ENCODE measurements around the gene NR5A1. TPM values are rescaled to one million over a fixed set of nuclear protein-coding genes. Genes with fewer than 3 reads are reported as not detected.
A peak's percentile ranks its signal among the peaks of the same experiment; 100 is the strongest.

NR5A1 gene
- total and polyA plus RNA-seq, 10 of the 15 experiments (the other 5 are each of a cell fraction or from before 2014, with no cell fraction given) = 0.06 to 0.24 (median 0.08) TPM; not detected in 5

- ATAC-seq = no peak; the same call in 1 of the 3 replicates
- H3K4me2 ChIP-seq (ENCODE audit: control insufficient read depth, insufficient read depth) = no peak overlapping the region
- H3K79me2 ChIP-seq (ENCODE audit: control insufficient read depth, insufficient read depth, low read length) = no peaks in the 10 kb centered on the region
- peak overlapping the region; percentile 46; the same call in 1 of the 2 replicates for H2AFZ ChIP-seq (ENCODE audit: control insufficient read depth, low read depth, low read length)
- in situ Hi-C loops (cut with MboI) = no loop called here
- ChIA-PET RAD21 (ENCODE audit: unreplicated experiment) (no interaction called here), POLR2A (no interaction called here), CTCF (interaction anchor here (0.6 kb wide), 1 partner anchor 940 kb away, joined by 4 read pairs; no protein-coding TSS in a partner anchor), SMC1A (ENCODE audit: uncharacterized antibody, unreplicated experiment) (interaction anchor here (1.4 kb wide), 1 partner anchor 232 kb away, joined by 4 read pairs; no protein-coding TSS in a partner anchor)
- 17% methylated on average over 6 of the region's 6 CpGs for WGBS (ENCODE audit: insufficient coverage, insufficient replicate concordance, low lambda C conversion rate, missing lambda C conversion rate)
- H3K36me3 ChIP-seq (ENCODE audit: control insufficient read depth in 2 of 2, insufficient read depth in 2 of 2, low read length in 1 of 2) = no peaks in the 10 kb centered on the region
- FAIRE-seq = no peak
- intact Hi-C loops (cut with micrococcal nuclease; ENCODE audit: unreplicated experiment) = loop anchor here (5.0 kb wide), 1 partner anchor 63 kb away; the partner anchor contains the start of gene PSMB7
- H4K20me1 ChIP-seq (ENCODE audit: control insufficient read depth, insufficient read depth) = no peaks in the 10 kb centered on the region
- BruUV-seq (replicated peaks) = no TSS peak
- DNase-seq (ENCODE audit: low read depth, low spot score) = no peak
- H3K9me3 ChIP-seq (replicated peaks; ENCODE audit: control insufficient read depth, insufficient read depth, low read length) = no peaks in the 10 kb centered on the region
- H3K4me3 ChIP-seq = no peak overlapping the region
- H3K27me3 ChIP-seq (replicated peaks in 1 of 2; ENCODE audit: control insufficient read depth in 2 of 2, insufficient read depth in 2 of 2, low read length in 1 of 2) = peaks cover 2 to 3% of the 10 kb centered on the region in 2 experiments; a peak in 3 of 4 replicates
- no peaks in the 10 kb centered on the region for H3K4me1 ChIP-seq (ENCODE audit: control insufficient read depth, insufficient read depth, low read length)
- H3K27ac ChIP-seq (ENCODE audit: control insufficient read depth, insufficient read depth) = no peak overlapping the region
- no peak overlapping the region for H3K9ac ChIP-seq (ENCODE audit: control insufficient read depth, insufficient read depth, low read length)
- TF ChIP-seq SMAD5 (IDR thresholded peaks at IDR 0.05; ENCODE audit: low read depth) = no peak
- TF ChIP-seq CBX3 (IDR thresholded peaks at IDR 0.05; ENCODE audit: borderline replicate concordance, low read depth) = no peak
- TF ChIP-seq STAT1 (conservative IDR thresholded peaks at IDR 0.05) = no peak
- TF ChIP-seq PKNOX1 (IDR thresholded peaks at IDR 0.05) = no peak
- TF ChIP-seq POLR2AphosphoS2 (IDR thresholded peaks at IDR 0.05; ENCODE audit: low read depth, low read length) = no peak
- TF ChIP-seq, protein P1, sequence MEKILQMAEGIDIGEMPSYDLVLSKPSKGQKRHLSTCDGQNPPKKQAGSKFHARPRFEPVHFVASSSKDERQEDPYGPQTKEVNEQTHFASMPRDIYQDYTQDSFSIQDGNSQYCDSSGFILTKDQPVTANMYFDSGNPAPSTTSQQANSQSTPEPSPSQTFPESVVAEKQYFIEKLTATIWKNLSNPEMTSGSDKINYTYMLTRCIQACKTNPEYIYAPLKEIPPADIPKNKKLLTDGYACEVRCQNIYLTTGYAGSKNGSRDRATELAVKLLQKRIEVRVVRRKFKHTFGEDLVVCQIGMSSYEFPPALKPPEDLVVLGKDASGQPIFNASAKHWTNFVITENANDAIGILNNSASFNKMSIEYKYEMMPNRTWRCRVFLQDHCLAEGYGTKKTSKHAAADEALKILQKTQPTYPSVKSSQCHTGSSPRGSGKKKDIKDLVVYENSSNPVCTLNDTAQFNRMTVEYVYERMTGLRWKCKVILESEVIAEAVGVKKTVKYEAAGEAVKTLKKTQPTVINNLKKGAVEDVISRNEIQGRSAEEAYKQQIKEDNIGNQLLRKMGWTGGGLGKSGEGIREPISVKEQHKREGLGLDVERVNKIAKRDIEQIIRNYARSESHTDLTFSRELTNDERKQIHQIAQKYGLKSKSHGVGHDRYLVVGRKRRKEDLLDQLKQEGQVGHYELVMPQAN (conservative IDR thresholded peaks at IDR 0.05) = no peak
- TF ChIP-seq EP300 (IDR thresholded peaks at IDR 0.05; ENCODE audit: borderline replicate concordance in 1 of 2, control insufficient read depth in 1 of 2, low read depth in 2 of 2, low read length in 2 of 2) = no peak
- no peak for TF ChIP-seq BMI1 (IDR thresholded peaks at IDR 0.05; ENCODE audit: borderline replicate concordance)
- TF ChIP-seq HCFC1 (IDR thresholded peaks at IDR 0.05; ENCODE audit: low read length) = no peak
- no peak for TF ChIP-seq MXI1 (IDR thresholded peaks at IDR 0.05; ENCODE audit: low read depth, low read length)
- TF ChIP-seq, protein P2, sequence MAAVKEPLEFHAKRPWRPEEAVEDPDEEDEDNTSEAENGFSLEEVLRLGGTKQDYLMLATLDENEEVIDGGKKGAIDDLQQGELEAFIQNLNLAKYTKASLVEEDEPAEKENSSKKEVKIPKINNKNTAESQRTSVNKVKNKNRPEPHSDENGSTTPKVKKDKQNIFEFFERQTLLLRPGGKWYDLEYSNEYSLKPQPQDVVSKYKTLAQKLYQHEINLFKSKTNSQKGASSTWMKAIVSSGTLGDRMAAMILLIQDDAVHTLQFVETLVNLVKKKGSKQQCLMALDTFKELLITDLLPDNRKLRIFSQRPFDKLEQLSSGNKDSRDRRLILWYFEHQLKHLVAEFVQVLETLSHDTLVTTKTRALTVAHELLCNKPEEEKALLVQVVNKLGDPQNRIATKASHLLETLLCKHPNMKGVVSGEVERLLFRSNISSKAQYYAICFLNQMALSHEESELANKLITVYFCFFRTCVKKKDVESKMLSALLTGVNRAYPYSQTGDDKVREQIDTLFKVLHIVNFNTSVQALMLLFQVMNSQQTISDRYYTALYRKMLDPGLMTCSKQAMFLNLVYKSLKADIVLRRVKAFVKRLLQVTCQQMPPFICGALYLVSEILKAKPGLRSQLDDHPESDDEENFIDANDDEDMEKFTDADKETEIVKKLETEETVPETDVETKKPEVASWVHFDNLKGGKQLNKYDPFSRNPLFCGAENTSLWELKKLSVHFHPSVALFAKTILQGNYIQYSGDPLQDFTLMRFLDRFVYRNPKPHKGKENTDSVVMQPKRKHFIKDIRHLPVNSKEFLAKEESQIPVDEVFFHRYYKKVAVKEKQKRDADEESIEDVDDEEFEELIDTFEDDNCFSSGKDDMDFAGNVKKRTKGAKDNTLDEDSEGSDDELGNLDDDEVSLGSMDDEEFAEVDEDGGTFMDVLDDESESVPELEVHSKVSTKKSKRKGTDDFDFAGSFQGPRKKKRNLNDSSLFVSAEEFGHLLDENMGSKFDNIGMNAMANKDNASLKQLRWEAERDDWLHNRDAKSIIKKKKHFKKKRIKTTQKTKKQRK (IDR thresholded peaks at IDR 0.05; ENCODE audit: low read depth, low read length) = no peak
- TF ChIP-seq, protein P3, sequence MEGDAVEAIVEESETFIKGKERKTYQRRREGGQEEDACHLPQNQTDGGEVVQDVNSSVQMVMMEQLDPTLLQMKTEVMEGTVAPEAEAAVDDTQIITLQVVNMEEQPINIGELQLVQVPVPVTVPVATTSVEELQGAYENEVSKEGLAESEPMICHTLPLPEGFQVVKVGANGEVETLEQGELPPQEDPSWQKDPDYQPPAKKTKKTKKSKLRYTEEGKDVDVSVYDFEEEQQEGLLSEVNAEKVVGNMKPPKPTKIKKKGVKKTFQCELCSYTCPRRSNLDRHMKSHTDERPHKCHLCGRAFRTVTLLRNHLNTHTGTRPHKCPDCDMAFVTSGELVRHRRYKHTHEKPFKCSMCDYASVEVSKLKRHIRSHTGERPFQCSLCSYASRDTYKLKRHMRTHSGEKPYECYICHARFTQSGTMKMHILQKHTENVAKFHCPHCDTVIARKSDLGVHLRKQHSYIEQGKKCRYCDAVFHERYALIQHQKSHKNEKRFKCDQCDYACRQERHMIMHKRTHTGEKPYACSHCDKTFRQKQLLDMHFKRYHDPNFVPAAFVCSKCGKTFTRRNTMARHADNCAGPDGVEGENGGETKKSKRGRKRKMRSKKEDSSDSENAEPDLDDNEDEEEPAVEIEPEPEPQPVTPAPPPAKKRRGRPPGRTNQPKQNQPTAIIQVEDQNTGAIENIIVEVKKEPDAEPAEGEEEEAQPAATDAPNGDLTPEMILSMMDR (IDR thresholded peaks at IDR 0.05 in 2 of 3, conservative IDR thresholded peaks at IDR 0.05 in 1 of 3; ENCODE audit: control insufficient read depth in 2 of 3, extremely low read depth in 1 of 3, insufficient read depth in 1 of 3, low read depth in 3 of 3, low read length in 3 of 3) = no peak
- TF ChIP-seq KAT2A (conservative IDR thresholded peaks at IDR 0.05; ENCODE audit: control insufficient read depth, low read depth, low read length) = no peak
- no peak for TF ChIP-seq HDAC2 (IDR thresholded peaks at IDR 0.05)
Observed at GRCh38 chr9:124479947-124480620, 27.1 kb downstream of the NR5A1 start.
